AG04449 (cell line): Measurements from ENCODE around the gene DENND1A.

Source experiments
- CTCF ChIA-PET: fragments of 350-600 bp; formaldehyde crosslinking; extraction: SDS; loops from one replicate; lab custom pipeline; 2021; ENCODE audit warnings: antibody characterized with exemption; lab: Yijun Ruan, JAX
- POLR2A ChIA-PET: fragments of 400-600, 350-600 bp; formaldehyde crosslinking; extraction: SDS; loops from one replicate; lab custom pipeline; 2020; ENCODE audit warnings: antibody characterized with exemption, inconsistent platforms; lab: Yijun Ruan, JAX
- DNase-seq: peaks from one replicate; pipeline ENCODE4 v3.0.0-alpha.2; 2010; ENCODE audit warnings: low read depth, low spot score
- H3K4me3 ChIP-seq: 2 replicates; pipeline ENCODE4 v1.5.1; 2011; ENCODE audit warnings: low read depth, mild to moderate bottlenecking, control low read depth, low read length
- TF ChIP-seq, protein P1 (sequence below): IDR thresholded peaks from one replicate; pipeline ENCODE4 v1.5.1; 2011; ENCODE audit warnings: mild to moderate bottlenecking, moderate library complexity, low read length, control low read depth, inconsistent platforms; ENCODE audit not compliant: insufficient read depth; ENCODE audit errors: missing control alignments

Gene DENND1A

DNA sequence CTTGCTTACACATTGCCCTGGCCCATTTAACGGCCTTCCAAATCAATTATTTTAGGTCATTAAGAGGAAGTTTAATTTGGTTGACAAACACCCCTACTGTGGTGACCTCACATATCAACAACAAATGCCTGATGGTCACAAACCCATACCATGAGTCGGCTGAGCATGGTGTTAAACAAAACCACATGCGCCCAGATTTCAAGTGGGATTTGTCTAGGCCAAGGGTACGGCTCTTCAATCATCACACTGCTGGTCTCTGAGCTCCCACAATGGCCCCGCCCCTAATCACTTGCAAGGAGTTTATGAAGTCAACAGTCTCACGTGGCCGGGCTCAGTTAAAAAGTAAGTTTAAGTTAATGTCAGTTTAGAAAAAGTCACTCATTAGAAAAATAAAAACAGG lies 330.1 kb downstream of the DENND1A start:
- no peak overlapping the region for H3K4me3 ChIP-seq
- ChIA-PET CTCF (no interaction called here), POLR2A (no interaction called here)
- DNase-seq: no peak
- TF ChIP-seq, protein P1, sequence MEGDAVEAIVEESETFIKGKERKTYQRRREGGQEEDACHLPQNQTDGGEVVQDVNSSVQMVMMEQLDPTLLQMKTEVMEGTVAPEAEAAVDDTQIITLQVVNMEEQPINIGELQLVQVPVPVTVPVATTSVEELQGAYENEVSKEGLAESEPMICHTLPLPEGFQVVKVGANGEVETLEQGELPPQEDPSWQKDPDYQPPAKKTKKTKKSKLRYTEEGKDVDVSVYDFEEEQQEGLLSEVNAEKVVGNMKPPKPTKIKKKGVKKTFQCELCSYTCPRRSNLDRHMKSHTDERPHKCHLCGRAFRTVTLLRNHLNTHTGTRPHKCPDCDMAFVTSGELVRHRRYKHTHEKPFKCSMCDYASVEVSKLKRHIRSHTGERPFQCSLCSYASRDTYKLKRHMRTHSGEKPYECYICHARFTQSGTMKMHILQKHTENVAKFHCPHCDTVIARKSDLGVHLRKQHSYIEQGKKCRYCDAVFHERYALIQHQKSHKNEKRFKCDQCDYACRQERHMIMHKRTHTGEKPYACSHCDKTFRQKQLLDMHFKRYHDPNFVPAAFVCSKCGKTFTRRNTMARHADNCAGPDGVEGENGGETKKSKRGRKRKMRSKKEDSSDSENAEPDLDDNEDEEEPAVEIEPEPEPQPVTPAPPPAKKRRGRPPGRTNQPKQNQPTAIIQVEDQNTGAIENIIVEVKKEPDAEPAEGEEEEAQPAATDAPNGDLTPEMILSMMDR: no peak

DNA sequence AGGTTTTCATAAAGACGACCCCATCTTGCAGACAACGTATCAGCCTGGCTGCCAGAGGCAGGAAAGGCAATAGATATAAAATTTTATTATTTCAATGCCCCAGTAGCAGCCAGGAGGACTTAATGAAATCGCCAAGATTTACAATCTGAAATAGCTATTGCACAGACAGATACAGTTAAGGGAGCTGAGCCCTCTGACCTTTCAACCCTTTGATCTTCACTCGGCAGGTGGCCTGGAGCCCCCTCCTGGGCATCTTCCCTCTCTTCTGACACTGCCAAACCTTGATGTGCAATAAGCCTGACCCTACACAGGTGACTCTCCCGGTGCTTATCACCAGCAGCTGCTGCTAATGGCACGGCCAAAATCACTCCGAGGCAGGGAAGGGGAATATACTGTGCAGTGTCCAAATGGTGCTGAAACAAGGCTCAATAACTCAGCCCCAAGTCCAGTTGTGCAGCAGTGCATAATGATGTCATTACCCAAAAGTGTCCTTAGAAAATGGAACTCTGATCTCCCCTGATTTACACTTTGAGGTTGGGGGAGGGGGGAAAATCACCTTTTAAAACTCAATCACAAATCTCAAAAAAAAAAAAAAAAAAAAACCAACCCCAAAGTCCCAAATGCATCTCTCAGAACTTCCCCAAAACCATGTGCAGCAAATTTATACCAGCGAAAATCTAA lies 331.9 kb downstream of the DENND1A start:
- no peak overlapping the region for H3K4me3 ChIP-seq
- CTCF ChIA-PET: no interaction called here
- no peak for DNase-seq
- TF ChIP-seq, protein P1: no peak
- POLR2A ChIA-PET: no interaction called here

DNA sequence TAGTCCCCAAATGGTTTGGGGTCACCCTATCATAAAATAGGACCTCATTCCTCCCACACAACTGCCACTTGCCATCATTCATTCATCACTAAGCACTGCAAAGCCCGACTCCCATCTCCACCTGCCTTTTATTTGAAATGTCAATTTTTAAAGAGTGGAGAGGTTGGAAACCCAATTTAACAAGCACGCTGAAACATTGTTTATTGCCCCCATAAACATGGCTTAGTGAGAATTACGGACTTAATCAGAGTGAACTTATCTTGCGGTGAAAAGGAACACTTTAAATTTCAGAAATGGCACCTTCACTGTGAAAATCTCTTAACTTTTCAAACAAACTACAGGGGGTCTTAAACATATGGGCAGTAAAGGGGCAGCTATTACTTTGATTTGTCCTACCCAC lies 332.9 kb downstream of the DENND1A start:
- DNase-seq: no peak
- ChIA-PET CTCF (no interaction called here), POLR2A (no interaction called here)
- TF ChIP-seq, protein P1: no peak
- H3K4me3 ChIP-seq: no peak overlapping the region

DNA sequence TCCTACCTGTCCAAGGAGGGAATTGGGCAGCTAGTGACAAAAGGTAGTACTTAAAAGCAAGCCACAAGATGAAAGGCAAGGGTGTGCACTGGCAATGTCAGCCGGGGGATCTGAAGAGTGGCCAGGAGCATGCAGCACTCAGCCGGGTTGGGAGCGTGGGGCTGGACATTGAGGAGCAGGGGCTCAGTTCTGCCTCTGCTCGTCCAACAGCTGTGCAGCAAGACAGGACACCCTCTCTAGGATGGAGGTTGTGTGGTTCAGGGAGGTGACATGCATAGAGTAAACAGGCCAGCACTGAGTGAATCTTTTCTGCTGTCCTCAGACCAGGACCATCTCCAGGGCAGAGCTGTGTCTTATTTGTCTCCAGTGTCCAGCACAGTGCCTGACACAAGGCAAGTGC lies 338.6 kb downstream of the DENND1A start:
- TF ChIP-seq, protein P1: no peak
- DNase-seq: no peak
- ChIA-PET POLR2A (no interaction called here), CTCF (interaction anchor here (0.5 kb wide), 1 partner anchor 32 kb away, joined by 3 read pairs; no protein-coding TSS in a partner anchor)
- H3K4me3 ChIP-seq: no peak overlapping the region

DNA sequence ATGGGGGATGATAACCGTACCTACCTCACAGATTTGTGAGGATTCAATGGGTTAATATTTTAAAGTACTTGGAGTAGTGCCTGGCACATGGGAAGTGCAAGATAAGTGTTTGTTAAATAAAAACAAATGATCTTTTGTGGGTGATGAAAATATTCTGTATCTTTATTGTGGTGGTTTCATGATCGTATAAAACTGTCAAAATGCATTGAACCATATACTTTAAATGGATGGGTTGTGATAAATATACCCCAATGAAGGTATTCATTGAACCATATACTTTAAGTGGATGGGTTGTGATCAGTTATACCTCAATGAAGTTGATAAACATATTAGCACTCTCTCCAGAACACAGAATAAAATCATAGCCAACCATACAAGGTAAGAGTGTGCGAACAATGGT lies 339.4 kb downstream of the DENND1A start:
- POLR2A ChIA-PET: no interaction called here
- TF ChIP-seq, protein P1: no peak
- DNase-seq: no peak
- no peak overlapping the region for H3K4me3 ChIP-seq
- CTCF ChIA-PET: no interaction called here

DNA sequence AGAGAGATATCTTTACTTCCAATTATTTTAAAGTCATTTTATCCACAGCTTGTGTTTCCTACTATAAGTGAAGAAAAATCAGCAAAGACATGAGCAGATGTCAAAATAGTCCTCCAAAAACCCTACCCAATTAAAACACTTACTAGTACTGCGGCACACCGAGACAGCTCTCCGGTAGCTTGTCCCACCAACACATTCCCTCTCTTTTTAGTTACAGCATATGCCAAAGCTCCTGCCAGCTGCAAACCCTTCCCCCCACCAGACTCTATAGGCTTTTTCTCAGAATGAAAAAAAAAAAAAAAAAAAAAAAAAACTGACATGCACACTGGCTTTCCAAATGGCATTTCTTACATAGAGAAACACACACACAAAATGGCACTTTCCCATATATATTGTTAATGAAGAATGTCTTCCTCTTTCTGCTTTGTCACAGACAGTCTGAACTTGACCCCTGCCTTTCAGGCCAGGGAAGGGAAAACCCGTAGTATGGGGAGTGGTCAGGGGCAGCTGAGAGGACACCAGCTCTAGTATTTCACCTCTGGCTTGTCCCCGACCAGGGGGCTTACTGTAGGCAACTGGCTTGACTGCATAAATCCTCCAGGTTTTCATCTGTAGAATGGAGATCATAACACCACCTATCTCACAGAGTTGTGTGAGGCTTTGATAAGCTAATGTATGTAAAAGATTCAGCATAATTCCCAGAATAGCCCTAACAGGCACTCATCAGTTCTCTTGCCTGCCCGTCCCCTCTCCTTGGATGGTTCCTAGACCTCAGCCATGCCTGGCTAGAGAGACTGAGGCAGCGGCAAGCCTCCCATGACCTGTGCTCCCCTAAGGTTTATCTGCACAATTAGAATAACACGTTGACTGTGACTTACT lies 340.3 kb downstream of the DENND1A start:
- CTCF ChIA-PET: no interaction called here
- DNase-seq: no peak
- TF ChIP-seq, protein P1: no peak
- POLR2A ChIA-PET: interaction anchor here (0.7 kb wide), 1 partner anchor 1164 kb away, joined by 5 read pairs; no protein-coding TSS in a partner anchor
- H3K4me3 ChIP-seq: no peak overlapping the region
